Upper lobe of left lung (tissue), 4 donors: Measurements from ENCODE around the gene PLEKHA5.
"Not testable (repeated sequence)": the region's sequence is repeated elsewhere in the genome, so short reads cannot be mapped to it uniquely, and the experiment has no call there.

Experiments
- CTCF ChIP-seq, 6 experiments: fragments of 450-650 bp in 4 of 6; fragments of 200-600 bp in 2 of 6; sonication (generic) in 2 of 6; IDR thresholded peaks; one replicate each; pipeline ENCODE4 v1.5.1; 2016 to 2019; ENCODE audit warnings: antibody characterized with exemption in 6 of 6
- EP300 ChIP-seq, 4 donors: sonication (generic); formaldehyde crosslinking; IDR thresholded peaks; one replicate each; pipeline ENCODE4 v1.5.1; 2017; ENCODE audit warnings: antibody characterized with exemption in 4 of 4, control low read depth in 2 of 4
- POLR2A ChIP-seq, 4 donors: fragments of 450-650 bp; IDR thresholded peaks; one replicate each; pipeline ENCODE4 v1.5.1; 2016 to 2017; ENCODE audit warnings: antibody characterized with exemption in 4 of 4, mild to moderate bottlenecking in 2 of 4
- POLR2AphosphoS5 ChIP-seq, 2 donors: sonication (generic); formaldehyde crosslinking; IDR thresholded peaks; one replicate each; pipeline ENCODE4 v1.5.1; 2017; ENCODE audit warnings: antibody characterized with exemption in 2 of 2

GRCh38 chr12:19170286-19170685 is 40.8 kb downstream of the PLEKHA5 start:
- TF ChIP-seq POLR2A, CTCF, POLR2AphosphoS5, EP300 (IDR thresholded peaks at IDR 0.05): not testable (repeated sequence)
